Right lobe of liver (tissue), 4 donors: ENCODE measurements around the gene PSMB11.

Experiments used
- CTCF ChIP-seq, 4 donors: fragments of 200-600 bp in 3 of 4; fragments of 450-650 bp in 1 of 4; IDR thresholded peaks; one replicate each; pipeline versions ENCODE4 v1.5.1 to v1.8.0; 2016 to 2022; ENCODE audit warnings: antibody characterized with exemption in 4 of 4, mild to moderate bottlenecking in 2 of 4
- POLR2A ChIP-seq: fragments of 450-650 bp; IDR thresholded peaks from one replicate; pipeline ENCODE4 v1.6.1; 2017; ENCODE audit warnings: antibody characterized with exemption, mild to moderate bottlenecking
- donor health status: DM: no; HTN: no; CAD: no.
- donor health status: DM: no; HTN: no; CAD: no.
- donor health status: DM: no; HTN: yes; CAD: no.

GRCh38 chr14:23052671-23053070, 10.7 kb downstream of the PSMB11 start:
- TF ChIP-seq CTCF (IDR thresholded peaks at IDR 0.05) (no peak), POLR2A (no peak)
